WTC11 (cell line): Measurements from ENCODE around the gene PKLR. TPM values are rescaled to one million over a fixed set of nuclear protein-coding genes. Genes with fewer than 3 reads are reported as not detected.
A peak's percentile ranks its signal among the peaks of the same experiment; 100 is the strongest.

ENCODE experiments used
- ATAC-seq: fragments of 200-7000 bp; cut with Tn5 transposase; 2 replicates; pipeline ENCODE4 v1.10.0; 2021; ENCODE audit warnings: mild to moderate bottlenecking, moderate library complexity
- CTCF ChIA-PET: fragments of 300-600 bp; sonication (Branson Sonifier 250); formaldehyde crosslinking; loops from one replicate; lab custom pipeline; 2021; ENCODE audit warnings: antibody characterized with exemption; lab: Charles Lee
- POLR2A ChIA-PET: fragments of 350-600 bp; sonication (Branson Sonifier 250); formaldehyde crosslinking; loops from one replicate; lab custom pipeline; 2021; ENCODE audit warnings: antibody characterized with exemption; lab: Charles Lee
- DNase-seq: peaks from one replicate; pipeline ENCODE4 v3.0.0; 2021; ENCODE audit warnings: low spot score
- H3K27ac Mint-ChIP-seq: 2 replicates; pipeline ENCODE4 v1.8.0; 2021; ENCODE audit warnings: mixed read lengths
- H3K27me3 Mint-ChIP-seq: 2 replicates; pipeline ENCODE4 v1.8.0; 2021; ENCODE audit warnings: low read depth, mild to moderate bottlenecking, moderate library complexity, mixed read lengths
- H3K36me3 Mint-ChIP-seq: 2 replicates; pipeline ENCODE4 v1.8.0; 2021; ENCODE audit warnings: mixed read lengths
- H3K4me1 Mint-ChIP-seq: 2 replicates; pipeline ENCODE4 v1.8.0; 2022; ENCODE audit warnings: mixed read lengths
- H3K4me3 Mint-ChIP-seq: 2 replicates; pipeline ENCODE4 v1.8.0; 2021; ENCODE audit warnings: mild to moderate bottlenecking, moderate library complexity, mixed read lengths
- H3K9me3 Mint-ChIP-seq: 2 replicates; pipeline ENCODE4 v1.8.0; 2021; ENCODE audit warnings: mixed read lengths
- CBFB ChIP-seq: sonication (generic); formaldehyde crosslinking; IDR thresholded peaks from 2 replicates; pipeline ENCODE4 v1.8.1; 2022; ENCODE audit warnings: mild to moderate bottlenecking, low read depth, missing genetic modification reagents
- EMX1 ChIP-seq: fragments of 250-450 bp; sonication (Bioruptor Pico); IDR thresholded peaks from 2 replicates; pipeline ENCODE4 v1.8.0; 2021; ENCODE audit warnings: mild to moderate bottlenecking
- ETV6 ChIP-seq: sonication (generic); formaldehyde crosslinking; IDR thresholded peaks from 2 replicates; pipeline ENCODE4 v1.8.1; 2022; ENCODE audit warnings: mild to moderate bottlenecking, missing genetic modification reagents
- FOXK1 ChIP-seq: sonication (generic); formaldehyde crosslinking; IDR thresholded peaks from 2 replicates; pipeline ENCODE4 v1.8.0; 2022; ENCODE audit warnings: mild to moderate bottlenecking, moderate library complexity, missing genetic modification reagents
- GABPB1 ChIP-seq: sonication (generic); formaldehyde crosslinking; IDR thresholded peaks from 2 replicates; pipeline ENCODE4 v1.8.1; 2023; ENCODE audit warnings: mild to moderate bottlenecking, missing genetic modification reagents
- GTF2I ChIP-seq: fragments of 250-450 bp; sonication (Bioruptor Pico); conservative IDR thresholded peaks from 2 replicates; pipeline ENCODE4 v1.4.0; 2021; ENCODE audit warnings: mild to moderate bottlenecking
- HMGA2 ChIP-seq: fragments of 250-450 bp; sonication (Bioruptor Pico); IDR thresholded peaks from 2 replicates; pipeline ENCODE4 v1.4.0; 2021; ENCODE audit warnings: mild to moderate bottlenecking, moderate library complexity
- IRF1 ChIP-seq: sonication (generic); formaldehyde crosslinking; IDR thresholded peaks from 2 replicates; pipeline ENCODE4 v1.8.0; 2023; ENCODE audit warnings: missing genetic modification reagents
- MYBL2 ChIP-seq: sonication (generic); formaldehyde crosslinking; IDR thresholded peaks from 2 replicates; pipeline ENCODE4 v1.8.1; 2023; ENCODE audit warnings: mild to moderate bottlenecking, moderate library complexity, missing genetic modification reagents
- NR2C2 ChIP-seq: sonication (generic); formaldehyde crosslinking; IDR thresholded peaks from 2 replicates; pipeline ENCODE4 v1.8.0; 2022; ENCODE audit warnings: mild to moderate bottlenecking, missing genetic modification reagents
- TEAD1 ChIP-seq: sonication (generic); formaldehyde crosslinking; IDR thresholded peaks from 2 replicates; pipeline ENCODE4 v1.8.0; 2022; ENCODE audit warnings: mild to moderate bottlenecking, missing genetic modification reagents
- ZNF396 ChIP-seq: fragments of 250-450 bp; sonication (Bioruptor Pico); IDR thresholded peaks from 2 replicates; pipeline ENCODE4 v1.8.0; 2021; ENCODE audit warnings: mild to moderate bottlenecking, moderate library complexity, borderline replicate concordance
- ZNF416 ChIP-seq: fragments of 250-450 bp; sonication (Bioruptor Pico); IDR thresholded peaks from 2 replicates; pipeline ENCODE4 v1.9.0; 2021; ENCODE audit warnings: mild to moderate bottlenecking, inconsistent platforms
- ZNF425 ChIP-seq: fragments of 250-450 bp; sonication (Bioruptor Pico); conservative IDR thresholded peaks from 2 replicates; pipeline ENCODE4 v1.9.0; 2021; ENCODE audit warnings: mild to moderate bottlenecking
- ZNF532 ChIP-seq: fragments of 250-450 bp; sonication (Bioruptor Pico); IDR thresholded peaks from 2 replicates; pipeline ENCODE4 v1.9.0; 2021; ENCODE audit warnings: mild to moderate bottlenecking, borderline replicate concordance
- total RNA-seq: library from RNA; stranded (reverse); gene quantifications from 3 replicates; pipeline ENCODE4 v1.2.3, GENCODE V29; 2021
- TF ChIP-seq, protein P1 (sequence below): sonication (generic); formaldehyde crosslinking; IDR thresholded peaks from 2 replicates; pipeline ENCODE4 v1.8.1; 2023; ENCODE audit warnings: mild to moderate bottlenecking, missing genetic modification reagents, moderate library complexity
- TF ChIP-seq, protein P2 (sequence below): fragments of 200-600 bp; IDR thresholded peaks from 2 replicates; pipeline ENCODE4 v1.8.0; 2022; ENCODE audit warnings: antibody characterized with exemption
- TF ChIP-seq, protein P3 (sequence below): sonication (generic); formaldehyde crosslinking; IDR thresholded peaks from 2 replicates; pipeline ENCODE4 v1.8.0; 2022; ENCODE audit warnings: missing genetic modification reagents

The PKLR gene
- total RNA-seq, 1 experiment from 2014 or later = 1.5 TPM

DNA sequence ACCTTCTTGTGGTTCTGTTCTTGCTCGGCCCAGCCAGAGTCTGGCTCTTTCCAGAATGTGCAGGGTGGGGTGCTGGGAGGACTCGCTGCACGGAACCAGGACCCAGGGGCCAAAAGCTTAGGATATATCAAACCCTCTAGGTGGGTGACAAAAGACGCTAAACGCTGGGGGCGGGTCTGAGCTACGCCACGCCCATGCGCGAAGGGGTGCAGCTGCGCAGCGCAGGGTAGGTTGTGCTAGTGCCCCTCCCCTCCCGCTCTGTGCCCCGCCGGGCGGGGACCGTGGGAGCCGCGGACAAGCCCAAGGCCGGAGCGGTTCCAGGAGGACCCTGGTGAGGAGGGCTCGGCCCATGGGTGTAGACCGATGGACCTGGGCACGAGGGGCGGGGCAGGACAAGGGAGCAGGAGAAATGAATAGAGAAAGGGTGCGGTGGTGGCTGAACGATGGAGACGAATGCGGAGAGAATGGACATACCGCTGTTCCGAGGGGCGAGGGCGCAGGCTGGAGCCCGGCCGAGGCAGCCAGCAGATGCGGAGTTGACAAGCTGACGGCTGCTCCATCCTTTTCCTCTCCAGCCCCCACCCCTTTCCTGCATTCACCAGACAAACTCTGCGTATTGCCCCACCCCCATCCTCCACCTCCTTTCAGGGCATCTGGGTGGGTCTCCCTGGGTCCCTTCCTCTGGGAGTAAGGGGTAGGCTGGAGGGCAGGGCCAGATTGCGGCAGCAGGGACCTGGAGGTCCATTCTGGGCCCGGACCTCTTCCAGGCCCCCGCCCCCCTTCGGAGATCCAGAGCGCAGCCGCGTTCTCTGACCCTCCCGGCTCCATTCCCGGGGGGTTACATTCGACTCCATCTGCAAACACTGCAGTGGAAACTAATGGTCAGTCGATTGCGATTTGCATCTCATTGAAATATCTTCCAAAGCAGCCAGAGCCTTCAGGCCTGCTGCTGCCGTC is 19.7 kb upstream of the PKLR start, which contains the start of gene RUSC1 (continued):
- TF ChIP-seq ZNF532 (CRISPR knock-in tag) = 0 out of 2 replicates have a peak, but pooled peaks have one; percentile 17
- TF ChIP-seq ZNF416 (CRISPR knock-in tag) = peak; percentile 70; the same call in 1 of the 2 replicates
- TF ChIP-seq EMX1 (CRISPR knock-in tag) = peak; percentile 83; the same call in 1 of the 2 replicates
- TF ChIP-seq TEAD1 (CRISPR knock-in tag) = peak; percentile 65; the same call in 1 of the 2 replicates
- TF ChIP-seq, all 79 proteins: peak for 24

DNA sequence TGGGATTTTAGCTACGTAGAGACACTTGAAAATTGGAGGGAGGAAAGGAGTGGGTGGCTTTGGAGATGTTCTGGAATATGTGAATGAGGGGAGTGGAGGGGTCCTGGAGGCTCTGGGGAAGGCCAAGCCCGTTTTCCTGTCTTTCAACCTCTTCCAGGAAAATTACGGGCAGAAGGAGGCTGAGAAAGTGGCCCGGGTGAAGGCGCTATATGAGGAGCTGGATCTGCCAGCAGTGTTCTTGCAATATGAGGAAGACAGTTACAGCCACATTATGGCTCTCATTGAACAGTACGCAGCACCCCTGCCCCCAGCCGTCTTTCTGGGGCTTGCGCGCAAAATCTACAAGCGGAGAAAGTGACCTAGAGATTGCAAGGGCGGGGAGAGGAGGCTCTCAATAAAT is 19.0 kb upstream of the PKLR start:
- ChIA-PET POLR2A (interaction anchor here (0.6 to 1.5 kb wide), 4 partner anchors 42 to 286 kb away, joined by 3 to 9 read pairs (median 6); partner anchors contain the start of gene CLK2), CTCF (interaction anchor here (0.8 to 9.9 kb wide), 7 partner anchors 12 to 126 kb away, joined by 3 to 204 read pairs (median 9); partner anchors contain the start of genes CLK2, FDPS, HCN3 and THBS3)
- Mint-ChIP-seq H3K27ac (peak overlapping the region; percentile 66), H3K9me3 (no peaks in the 10 kb centered on the region), H3K4me1 (peaks cover 33% of the 10 kb centered on the region), H3K36me3 (peaks cover 17% of the 10 kb centered on the region), H3K4me3 (peak overlapping the region; percentile 84), H3K27me3 (peaks cover 6% of the 10 kb centered on the region)
- ATAC-seq = no peak
- no peak for TF ChIP-seq ZNF396 (CRISPR knock-in tag)
- TF ChIP-seq HMGA2 = no peak
- no peak for TF ChIP-seq GABPB1
- TF ChIP-seq IRF1 = no peak
- TF ChIP-seq CBFB (CRISPR knock-in tag) = no peak
- no peak for TF ChIP-seq TEAD1 (CRISPR knock-in tag)
- TF ChIP-seq, protein P1, sequence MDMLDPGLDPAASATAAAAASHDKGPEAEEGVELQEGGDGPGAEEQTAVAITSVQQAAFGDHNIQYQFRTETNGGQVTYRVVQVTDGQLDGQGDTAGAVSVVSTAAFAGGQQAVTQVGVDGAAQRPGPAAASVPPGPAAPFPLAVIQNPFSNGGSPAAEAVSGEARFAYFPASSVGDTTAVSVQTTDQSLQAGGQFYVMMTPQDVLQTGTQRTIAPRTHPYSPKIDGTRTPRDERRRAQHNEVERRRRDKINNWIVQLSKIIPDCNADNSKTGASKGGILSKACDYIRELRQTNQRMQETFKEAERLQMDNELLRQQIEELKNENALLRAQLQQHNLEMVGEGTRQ (CRISPR knock-in tag) = no peak
- TF ChIP-seq ZNF416 (CRISPR knock-in tag) = no peak
- no peak for TF ChIP-seq GTF2I (CRISPR knock-in tag)
- no peak for DNase-seq

DNA sequence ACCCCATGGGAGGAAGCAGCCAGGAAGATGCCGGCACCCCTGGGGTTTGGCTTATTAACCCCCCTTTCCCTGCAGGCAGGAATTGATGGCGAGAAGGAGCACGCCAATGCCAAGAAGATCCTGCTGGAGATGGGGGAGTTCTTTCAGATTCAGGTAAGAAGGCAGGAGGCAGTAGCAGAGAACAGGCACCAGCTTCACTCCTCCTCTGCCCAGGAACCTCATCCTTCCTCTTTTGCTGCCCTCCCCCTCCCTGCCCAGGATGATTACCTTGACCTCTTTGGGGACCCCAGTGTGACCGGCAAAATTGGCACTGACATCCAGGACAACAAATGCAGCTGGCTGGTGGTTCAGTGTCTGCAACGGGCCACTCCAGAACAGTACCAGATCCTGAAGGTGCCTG is 18.3 kb upstream of the PKLR start:
- Mint-ChIP-seq H3K36me3 (peaks cover 22% of the 10 kb centered on the region), H3K9me3 (no peaks in the 10 kb centered on the region), H3K4me3 (peak overlapping the region; percentile 84; the same call in 1 of the 2 replicates), H3K27ac (no peak overlapping the region), H3K27me3 (peaks cover 6% of the 10 kb centered on the region), H3K4me1 (peaks cover 33% of the 10 kb centered on the region)
- ChIA-PET CTCF (interaction anchor here (6.1 to 9.9 kb wide), 2 partner anchors 40 to 68 kb away, joined by 75 to 204 read pairs; no protein-coding TSS in a partner anchor), POLR2A (no interaction called here)
- ATAC-seq (no peak), DNase-seq (no peak)
- TF ChIP-seq, protein P2, sequence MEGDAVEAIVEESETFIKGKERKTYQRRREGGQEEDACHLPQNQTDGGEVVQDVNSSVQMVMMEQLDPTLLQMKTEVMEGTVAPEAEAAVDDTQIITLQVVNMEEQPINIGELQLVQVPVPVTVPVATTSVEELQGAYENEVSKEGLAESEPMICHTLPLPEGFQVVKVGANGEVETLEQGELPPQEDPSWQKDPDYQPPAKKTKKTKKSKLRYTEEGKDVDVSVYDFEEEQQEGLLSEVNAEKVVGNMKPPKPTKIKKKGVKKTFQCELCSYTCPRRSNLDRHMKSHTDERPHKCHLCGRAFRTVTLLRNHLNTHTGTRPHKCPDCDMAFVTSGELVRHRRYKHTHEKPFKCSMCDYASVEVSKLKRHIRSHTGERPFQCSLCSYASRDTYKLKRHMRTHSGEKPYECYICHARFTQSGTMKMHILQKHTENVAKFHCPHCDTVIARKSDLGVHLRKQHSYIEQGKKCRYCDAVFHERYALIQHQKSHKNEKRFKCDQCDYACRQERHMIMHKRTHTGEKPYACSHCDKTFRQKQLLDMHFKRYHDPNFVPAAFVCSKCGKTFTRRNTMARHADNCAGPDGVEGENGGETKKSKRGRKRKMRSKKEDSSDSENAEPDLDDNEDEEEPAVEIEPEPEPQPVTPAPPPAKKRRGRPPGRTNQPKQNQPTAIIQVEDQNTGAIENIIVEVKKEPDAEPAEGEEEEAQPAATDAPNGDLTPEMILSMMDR = no peak
- no peak for TF ChIP-seq NR2C2
- TF ChIP-seq, protein P3, sequence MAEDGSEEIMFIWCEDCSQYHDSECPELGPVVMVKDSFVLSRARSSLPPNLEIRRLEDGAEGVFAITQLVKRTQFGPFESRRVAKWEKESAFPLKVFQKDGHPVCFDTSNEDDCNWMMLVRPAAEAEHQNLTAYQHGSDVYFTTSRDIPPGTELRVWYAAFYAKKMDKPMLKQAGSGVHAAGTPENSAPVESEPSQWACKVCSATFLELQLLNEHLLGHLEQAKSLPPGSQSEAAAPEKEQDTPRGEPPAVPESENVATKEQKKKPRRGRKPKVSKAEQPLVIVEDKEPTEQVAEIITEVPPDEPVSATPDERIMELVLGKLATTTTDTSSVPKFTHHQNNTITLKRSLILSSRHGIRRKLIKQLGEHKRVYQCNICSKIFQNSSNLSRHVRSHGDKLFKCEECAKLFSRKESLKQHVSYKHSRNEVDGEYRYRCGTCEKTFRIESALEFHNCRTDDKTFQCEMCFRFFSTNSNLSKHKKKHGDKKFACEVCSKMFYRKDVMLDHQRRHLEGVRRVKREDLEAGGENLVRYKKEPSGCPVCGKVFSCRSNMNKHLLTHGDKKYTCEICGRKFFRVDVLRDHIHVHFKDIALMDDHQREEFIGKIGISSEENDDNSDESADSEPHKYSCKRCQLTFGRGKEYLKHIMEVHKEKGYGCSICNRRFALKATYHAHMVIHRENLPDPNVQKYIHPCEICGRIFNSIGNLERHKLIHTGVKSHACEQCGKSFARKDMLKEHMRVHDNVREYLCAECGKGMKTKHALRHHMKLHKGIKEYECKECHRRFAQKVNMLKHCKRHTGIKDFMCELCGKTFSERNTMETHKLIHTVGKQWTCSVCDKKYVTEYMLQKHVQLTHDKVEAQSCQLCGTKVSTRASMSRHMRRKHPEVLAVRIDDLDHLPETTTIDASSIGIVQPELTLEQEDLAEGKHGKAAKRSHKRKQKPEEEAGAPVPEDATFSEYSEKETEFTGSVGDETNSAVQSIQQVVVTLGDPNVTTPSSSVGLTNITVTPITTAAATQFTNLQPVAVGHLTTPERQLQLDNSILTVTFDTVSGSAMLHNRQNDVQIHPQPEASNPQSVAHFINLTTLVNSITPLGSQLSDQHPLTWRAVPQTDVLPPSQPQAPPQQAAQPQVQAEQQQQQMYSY (CRISPR knock-in tag) = no peak
- no peak for TF ChIP-seq FOXK1 (CRISPR knock-in tag)
- TF ChIP-seq ZNF425 (CRISPR knock-in tag) = no peak
- TF ChIP-seq ETV6 (CRISPR knock-in tag) = no peak
- no peak for TF ChIP-seq MYBL2 (CRISPR knock-in tag)
